Measurements from ENCODE around the gene MACROD2. TPM values are rescaled to one million over a fixed set of nuclear protein-coding genes. Genes with fewer than 3 reads are reported as not detected.

MACROD2 gene
- total RNA-seq, 1 experiment from 2014 or later: 1.4 TPM

DNA sequence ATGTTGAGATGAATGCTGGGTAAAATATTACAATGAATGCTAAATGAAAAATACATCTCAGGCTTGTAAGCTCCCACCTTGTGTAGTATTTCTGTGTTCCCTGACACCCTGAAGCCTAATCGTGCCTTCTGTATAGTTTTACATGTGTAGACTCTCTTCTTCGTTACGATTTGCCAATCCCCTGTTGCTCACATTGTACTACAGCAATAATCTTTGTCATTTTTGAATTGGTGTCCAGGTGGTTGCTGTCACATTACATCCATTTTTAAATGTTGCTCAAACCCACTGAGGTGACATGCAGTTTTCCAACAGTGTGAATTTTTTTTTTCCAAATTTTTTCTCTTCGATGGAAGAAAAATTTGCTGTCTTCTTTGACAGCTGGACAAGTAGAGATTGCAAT, 642.1 kb downstream of the MACROD2 start:
- POLR2A ChIA-PET (ENCODE audit: low non-redundant PET): no interaction called here

DNA sequence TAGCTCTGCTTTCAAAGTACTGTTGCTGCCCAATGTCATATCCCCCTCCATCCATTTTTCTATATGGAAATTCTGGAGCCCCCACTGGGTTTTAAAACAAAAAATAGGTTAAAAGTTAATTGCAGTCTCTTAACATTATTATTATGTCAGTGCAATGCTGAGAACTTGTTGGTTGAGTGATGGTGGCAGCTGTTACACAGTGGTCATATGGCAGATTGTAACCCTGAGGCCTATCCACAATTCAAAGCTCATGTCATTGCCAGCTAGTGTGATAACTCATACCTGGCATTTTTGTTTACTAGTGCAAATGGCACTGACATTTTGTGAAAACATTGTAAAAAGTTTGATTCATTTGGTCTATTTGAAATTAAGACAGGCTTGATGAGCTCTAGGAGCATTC, 647.8 kb downstream of the MACROD2 start:
- Histone ChIP-seq H3K27me3 (replicated peaks; ENCODE audit: insufficient read depth, low read depth, low read length, poor library complexity) (no peaks in the 10 kb centered on the region), H3K27ac (ENCODE audit: low read depth, low read length, poor library complexity, severe bottlenecking) (no peak overlapping the region), H3K4me3 (ENCODE audit: low read depth, low read length, poor library complexity, severe bottlenecking) (no peak overlapping the region), H3K36me3 (ENCODE audit: insufficient read depth, low read length, poor library complexity, severe bottlenecking) (no peaks in the 10 kb centered on the region), H3K4me1 (ENCODE audit: insufficient read depth, low read length, poor library complexity, severe bottlenecking) (no peaks in the 10 kb centered on the region), H3K9me3 (ENCODE audit: low read depth, low read length, poor library complexity, severe bottlenecking) (peaks cover 5% of the 10 kb centered on the region)
- BruUV-seq (replicated peaks): no TSS peak
- no peak for TF ChIP-seq CTCF (conservative IDR thresholded peaks at IDR 0.05; ENCODE audit: low read depth, low read length)
- TF ChIP-seq EZH2 (IDR thresholded peaks at IDR 0.05; ENCODE audit: borderline replicate concordance, low read depth, low read length, poor library complexity, severe bottlenecking): no peak
- DNase-seq (ENCODE audit: low spot score): no peak
- ChIA-PET CTCF (no interaction called here), POLR2A (ENCODE audit: low non-redundant PET) (no interaction called here)
- intact Hi-C loops (cut with micrococcal nuclease; ENCODE audit: unreplicated experiment): no loop called here

More for the DNA sequence above, 642.1 kb downstream of the MACROD2 start:
- Histone ChIP-seq H3K4me3 (ENCODE audit: low read depth, low read length, poor library complexity, severe bottlenecking) (no peak overlapping the region), H3K36me3 (ENCODE audit: insufficient read depth, low read length, poor library complexity, severe bottlenecking) (no peaks in the 10 kb centered on the region), H3K27ac (ENCODE audit: low read depth, low read length, poor library complexity, severe bottlenecking) (no peak overlapping the region), H3K27me3 (replicated peaks; ENCODE audit: insufficient read depth, low read depth, low read length, poor library complexity) (no peaks in the 10 kb centered on the region), H3K9me3 (ENCODE audit: low read depth, low read length, poor library complexity, severe bottlenecking) (peaks cover 4% of the 10 kb centered on the region), H3K4me1 (ENCODE audit: insufficient read depth, low read length, poor library complexity, severe bottlenecking) (no peaks in the 10 kb centered on the region)
- BruUV-seq (replicated peaks): no TSS peak
- no peak for DNase-seq (ENCODE audit: low spot score)
- CTCF ChIA-PET: no interaction called here
- no peak for TF ChIP-seq EZH2 (IDR thresholded peaks at IDR 0.05; ENCODE audit: borderline replicate concordance, low read depth, low read length, poor library complexity, severe bottlenecking)
- no peak for TF ChIP-seq CTCF (conservative IDR thresholded peaks at IDR 0.05; ENCODE audit: low read depth, low read length)
- intact Hi-C loops (cut with micrococcal nuclease; ENCODE audit: unreplicated experiment): no loop called here

DNA sequence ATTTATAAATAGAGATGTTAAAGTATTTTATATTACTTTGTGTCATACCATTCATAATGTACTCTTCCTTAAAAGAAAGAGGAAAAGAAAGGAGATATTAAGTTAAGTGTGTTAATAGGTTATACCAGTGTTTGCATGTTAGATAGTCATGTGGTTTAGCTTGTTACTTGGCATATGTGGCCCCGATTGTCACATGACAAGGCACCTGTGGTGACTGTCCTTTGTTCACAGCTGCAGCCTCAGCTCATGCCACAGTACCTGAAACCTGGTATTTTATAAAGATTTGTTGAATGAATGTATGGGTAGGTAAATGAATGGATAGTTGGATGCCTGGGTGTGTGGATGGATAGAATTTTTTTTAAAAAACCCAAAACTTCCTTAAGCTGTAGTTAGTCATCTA, 648.2 kb downstream of the MACROD2 start:
- no peaks in the 10 kb centered on the region for H3K4me1 ChIP-seq (ENCODE audit: insufficient read depth, low read length, poor library complexity, severe bottlenecking)
- CTCF ChIA-PET: no interaction called here
- H3K36me3 ChIP-seq (ENCODE audit: insufficient read depth, low read length, poor library complexity, severe bottlenecking): no peaks in the 10 kb centered on the region
- H3K27me3 ChIP-seq (replicated peaks; ENCODE audit: insufficient read depth, low read depth, low read length, poor library complexity): no peaks in the 10 kb centered on the region
- POLR2A ChIA-PET (ENCODE audit: low non-redundant PET): no interaction called here
- no peak overlapping the region for H3K27ac ChIP-seq (ENCODE audit: low read depth, low read length, poor library complexity, severe bottlenecking)
- BruUV-seq (replicated peaks): no TSS peak
- TF ChIP-seq EZH2 (IDR thresholded peaks at IDR 0.05; ENCODE audit: borderline replicate concordance, low read depth, low read length, poor library complexity, severe bottlenecking) (no peak), CTCF (conservative IDR thresholded peaks at IDR 0.05; ENCODE audit: low read depth, low read length) (no peak)
- intact Hi-C loops (cut with micrococcal nuclease; ENCODE audit: unreplicated experiment): no loop called here
- H3K9me3 ChIP-seq (ENCODE audit: low read depth, low read length, poor library complexity, severe bottlenecking): peaks cover 5% of the 10 kb centered on the region
- H3K4me3 ChIP-seq (ENCODE audit: low read depth, low read length, poor library complexity, severe bottlenecking): no peak overlapping the region
- DNase-seq (ENCODE audit: low spot score): no peak
